Mesothelial cell of epicardium (in vitro differentiated cells): ENCODE measurements around the gene NOP56. TPM values are rescaled to one million over a fixed set of nuclear protein-coding genes. Genes with fewer than 3 reads are reported as not detected.

Experiments
- DNase-seq, 2 experiments: peaks; one replicate each; pipeline ENCODE4 v3.0.0; 2021; ENCODE audit warnings: low spot score in 2 of 2; ENCODE audit not compliant: unreplicated experiment in 2 of 2
- H3K27ac Mint-ChIP-seq: 2 replicates; pipeline ENCODE4 v1.8.0; 2021; ENCODE audit warnings: mixed read lengths
- H3K27me3 Mint-ChIP-seq: 2 replicates; pipeline ENCODE4 v1.8.0; 2021; ENCODE audit warnings: low read depth, mixed read lengths
- H3K36me3 Mint-ChIP-seq: 2 replicates; pipeline ENCODE4 v1.8.0; 2021; ENCODE audit warnings: mixed read lengths
- H3K4me1 Mint-ChIP-seq: 2 replicates; pipeline ENCODE4 v1.8.0; 2021; ENCODE audit warnings: mixed read lengths
- H3K4me3 Mint-ChIP-seq: 2 replicates; pipeline ENCODE4 v1.8.0; 2021; ENCODE audit warnings: mild to moderate bottlenecking, moderate library complexity, mixed read lengths
- H3K9me3 Mint-ChIP-seq: 2 replicates; pipeline ENCODE4 v1.8.0; 2021; ENCODE audit warnings: mixed read lengths
- total RNA-seq: library from RNA; stranded (reverse); gene quantifications from 3 replicates; pipeline ENCODE4 v1.2.1, GENCODE V29; 2021
- TF ChIP-seq, protein P1 (sequence below): fragments of 200-600 bp; sonication (generic); IDR thresholded peaks from one replicate; pipeline ENCODE4 v1.5.0; 2021; ENCODE audit warnings: antibody characterized with exemption; ENCODE audit not compliant: unreplicated experiment

NOP56 gene
- total RNA-seq, 1 donor from 2014 or later: 267 TPM

DNA sequence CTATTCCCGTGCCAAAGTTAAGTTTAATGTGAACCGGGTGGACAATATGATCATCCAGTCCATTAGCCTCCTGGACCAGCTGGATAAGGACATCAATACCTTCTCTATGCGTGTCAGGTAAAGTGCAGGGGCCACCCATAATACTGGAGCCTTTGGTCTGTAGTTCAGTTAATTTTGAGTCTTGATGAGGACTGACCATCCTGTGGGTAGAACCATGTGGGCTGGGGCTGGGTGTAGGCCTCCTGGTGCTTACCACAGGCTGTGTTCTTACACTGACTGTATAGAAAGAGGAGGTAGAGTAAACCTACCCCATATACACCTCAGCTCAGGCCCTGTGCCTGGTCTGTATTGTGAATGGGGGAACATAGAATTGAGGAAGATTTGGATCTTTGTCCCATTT, 2.4 kb downstream of the NOP56 start:
- peaks cover 37% of the 10 kb centered on the region for H3K36me3 Mint-ChIP-seq
- H3K9me3 Mint-ChIP-seq: no peaks in the 10 kb centered on the region
- H3K4me3 Mint-ChIP-seq: peak overlapping the region; percentile 87
- H3K27me3 Mint-ChIP-seq: no peaks in the 10 kb centered on the region
- H3K27ac Mint-ChIP-seq: peak overlapping the region; percentile 66
- TF ChIP-seq, protein P1, sequence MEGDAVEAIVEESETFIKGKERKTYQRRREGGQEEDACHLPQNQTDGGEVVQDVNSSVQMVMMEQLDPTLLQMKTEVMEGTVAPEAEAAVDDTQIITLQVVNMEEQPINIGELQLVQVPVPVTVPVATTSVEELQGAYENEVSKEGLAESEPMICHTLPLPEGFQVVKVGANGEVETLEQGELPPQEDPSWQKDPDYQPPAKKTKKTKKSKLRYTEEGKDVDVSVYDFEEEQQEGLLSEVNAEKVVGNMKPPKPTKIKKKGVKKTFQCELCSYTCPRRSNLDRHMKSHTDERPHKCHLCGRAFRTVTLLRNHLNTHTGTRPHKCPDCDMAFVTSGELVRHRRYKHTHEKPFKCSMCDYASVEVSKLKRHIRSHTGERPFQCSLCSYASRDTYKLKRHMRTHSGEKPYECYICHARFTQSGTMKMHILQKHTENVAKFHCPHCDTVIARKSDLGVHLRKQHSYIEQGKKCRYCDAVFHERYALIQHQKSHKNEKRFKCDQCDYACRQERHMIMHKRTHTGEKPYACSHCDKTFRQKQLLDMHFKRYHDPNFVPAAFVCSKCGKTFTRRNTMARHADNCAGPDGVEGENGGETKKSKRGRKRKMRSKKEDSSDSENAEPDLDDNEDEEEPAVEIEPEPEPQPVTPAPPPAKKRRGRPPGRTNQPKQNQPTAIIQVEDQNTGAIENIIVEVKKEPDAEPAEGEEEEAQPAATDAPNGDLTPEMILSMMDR: no peak
- peaks cover 18% of the 10 kb centered on the region for H3K4me1 Mint-ChIP-seq
- no peak for DNase-seq

DNA sequence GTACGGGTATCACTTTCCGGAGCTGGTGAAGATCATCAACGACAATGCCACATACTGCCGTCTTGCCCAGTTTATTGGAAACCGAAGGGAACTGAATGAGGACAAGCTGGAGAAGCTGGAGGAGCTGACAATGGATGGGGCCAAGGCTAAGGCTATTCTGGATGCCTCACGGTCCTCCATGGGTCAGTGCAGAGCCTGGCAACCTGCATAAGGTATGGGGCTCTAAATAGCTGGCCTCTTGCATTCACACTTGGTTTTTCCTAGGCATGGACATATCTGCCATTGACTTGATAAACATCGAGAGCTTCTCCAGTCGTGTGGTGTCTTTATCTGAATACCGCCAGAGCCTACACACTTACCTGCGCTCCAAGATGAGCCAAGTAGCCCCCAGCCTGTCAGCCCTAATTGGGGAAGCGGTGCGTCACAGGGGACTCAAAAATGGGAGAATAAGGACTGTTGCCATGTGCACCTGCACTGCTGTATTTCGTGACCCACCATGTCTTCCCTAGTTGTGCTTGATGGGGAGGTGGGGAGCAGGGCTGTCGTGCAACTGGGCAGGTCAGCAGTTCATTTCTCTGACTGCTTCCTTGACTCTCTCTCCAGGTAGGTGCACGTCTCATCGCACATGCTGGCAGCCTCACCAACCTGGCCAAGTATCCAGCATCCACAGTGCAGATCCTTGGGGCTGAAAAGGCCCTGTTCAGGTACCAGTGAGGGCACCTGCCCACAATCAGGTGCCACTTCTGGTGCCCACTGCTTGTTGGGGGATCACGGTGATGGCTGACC, 3.1 kb downstream of the NOP56 start:
- TF ChIP-seq, protein P1: no peak
- H3K27ac Mint-ChIP-seq: no peak overlapping the region
- no peak for DNase-seq
- no peaks in the 10 kb centered on the region for H3K27me3 Mint-ChIP-seq
- H3K4me1 Mint-ChIP-seq: peaks cover 18% of the 10 kb centered on the region
- no peak overlapping the region for H3K4me3 Mint-ChIP-seq
- peaks cover 39% of the 10 kb centered on the region for H3K36me3 Mint-ChIP-seq
- H3K9me3 Mint-ChIP-seq: no peaks in the 10 kb centered on the region

DNA sequence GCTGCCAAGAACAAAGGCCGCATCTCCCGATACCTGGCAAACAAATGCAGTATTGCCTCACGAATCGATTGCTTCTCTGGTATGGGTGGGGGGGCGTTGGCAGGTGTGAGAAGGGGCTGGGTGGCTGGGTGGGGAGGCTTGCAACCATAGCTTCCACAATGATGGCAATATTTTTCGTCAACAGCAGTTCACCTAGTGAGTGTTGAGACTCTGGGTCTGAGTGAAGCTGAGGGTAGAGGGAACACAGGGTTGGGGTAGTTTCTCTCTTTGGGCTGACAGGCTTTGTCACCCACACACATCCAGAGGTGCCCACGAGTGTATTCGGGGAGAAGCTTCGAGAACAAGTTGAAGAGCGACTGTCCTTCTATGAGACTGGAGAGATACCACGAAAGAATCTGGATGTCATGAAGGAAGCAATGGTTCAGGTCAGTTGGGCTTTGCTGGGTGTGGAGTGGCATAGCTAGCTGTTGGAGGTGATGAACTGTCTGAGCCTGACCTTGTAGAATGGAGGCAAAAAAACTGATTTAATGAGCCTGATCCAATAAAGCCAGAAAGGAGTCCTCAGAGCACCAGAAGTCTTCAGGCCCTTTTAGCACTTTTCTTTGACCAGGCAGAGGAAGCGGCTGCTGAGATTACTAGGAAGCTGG, 4.2 kb downstream of the NOP56 start:
- Mint-ChIP-seq H3K4me3 (no peak overlapping the region), H3K27ac (peak overlapping the region; percentile 21), H3K27me3 (no peaks in the 10 kb centered on the region), H3K36me3 (peaks cover 45% of the 10 kb centered on the region), H3K9me3 (no peaks in the 10 kb centered on the region), H3K4me1 (peaks cover 17% of the 10 kb centered on the region)
- no peak for DNase-seq
- TF ChIP-seq, protein P1: no peak

DNA sequence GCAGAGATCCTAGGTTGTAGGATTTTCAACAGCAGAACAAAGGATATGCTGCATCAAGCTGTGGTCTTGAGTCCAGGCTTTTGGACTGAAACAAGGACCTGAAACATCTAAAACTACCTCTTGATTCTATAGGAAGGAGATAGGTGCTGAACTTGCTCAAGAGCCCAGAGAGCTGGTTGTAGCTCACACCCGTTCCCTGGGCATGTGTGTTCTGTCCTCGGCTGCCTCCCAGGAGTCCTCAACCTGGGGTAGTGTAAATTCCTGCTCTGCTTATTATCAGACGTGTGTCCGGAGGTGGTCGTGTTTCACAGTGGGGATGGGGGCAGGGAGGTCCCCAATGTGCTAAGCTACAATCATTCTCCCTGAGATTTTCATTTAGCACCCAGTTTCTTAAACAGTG, 4.8 kb downstream of the NOP56 start:
- Mint-ChIP-seq H3K4me1 (peaks cover 21% of the 10 kb centered on the region), H3K27me3 (no peaks in the 10 kb centered on the region), H3K36me3 (peaks cover 50% of the 10 kb centered on the region), H3K9me3 (no peaks in the 10 kb centered on the region), H3K4me3 (no peak overlapping the region), H3K27ac (peak overlapping the region; percentile 34)
- no peak for DNase-seq
- TF ChIP-seq, protein P1: no peak

DNA sequence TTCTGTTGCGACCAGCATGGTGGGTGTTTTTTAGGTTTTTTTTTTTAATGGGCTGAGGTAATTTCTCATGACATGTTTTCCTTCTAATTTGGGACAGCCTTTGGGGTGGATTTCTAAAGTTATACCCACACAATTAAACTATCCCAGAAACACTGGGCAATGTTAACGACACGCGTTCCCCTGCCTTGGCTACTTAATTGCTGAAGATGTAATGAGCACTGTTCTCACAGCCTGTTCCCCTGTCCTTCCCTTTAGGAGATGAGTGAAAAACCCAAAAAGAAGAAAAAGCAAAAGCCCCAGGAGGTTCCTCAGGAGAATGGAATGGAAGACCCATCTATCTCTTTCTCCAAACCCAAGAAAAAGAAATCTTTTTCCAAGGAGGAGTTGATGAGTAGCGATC, 5.2 kb downstream of the NOP56 start:
- Mint-ChIP-seq H3K4me3 (no peak overlapping the region), H3K27me3 (no peaks in the 10 kb centered on the region), H3K9me3 (no peaks in the 10 kb centered on the region), H3K36me3 (peaks cover 52% of the 10 kb centered on the region), H3K4me1 (peaks cover 22% of the 10 kb centered on the region), H3K27ac (no peak overlapping the region)
- TF ChIP-seq, protein P1: no peak
- DNase-seq: no peak
